ENCODE results near the gene AKAP13. TPM values are rescaled to one million over a fixed set of nuclear protein-coding genes. Genes with fewer than 3 reads are reported as not detected.

Gene AKAP13
- total and polyA plus RNA-seq, 2 donors (not counting 1 experiment from before 2014, with no cell fraction given), result 73.8 to 358 TPM

GRCh38 chr15:85541744-85542143 lies 161.3 kb downstream of the AKAP13 start:
- Histone ChIP-seq H3K4me2 (replicated peaks; ENCODE audit: low read depth, low read length, poor library complexity, severe bottlenecking) (peak overlapping the region; percentile 4), H3K4me1 (ENCODE audit: control insufficient read depth in 2 of 2, insufficient read depth in 2 of 2, low read length in 2 of 2) (peaks cover 58 to 66% of the 10 kb centered on the region in 2 donors), H4K20me1 (ENCODE audit: control insufficient read depth, insufficient read depth, low read length, poor library complexity, severe bottlenecking) (peaks cover 13% of the 10 kb centered on the region), H2AFZ (ENCODE audit: insufficient read depth, low read depth, low read length, poor library complexity, severe bottlenecking) (no peak overlapping the region), H3K36me3 (replicated peaks in 1 of 2; ENCODE audit: control extremely low read depth in 1 of 2, control insufficient read depth in 1 of 2, extremely low read depth in 1 of 2, insufficient read depth in 2 of 2, low read length in 1 of 2) (peaks cover 10 to 16% of the 10 kb centered on the region in 2 experiments), H3K79me2 (ENCODE audit: control insufficient read depth, insufficient read depth, low read length) (peaks cover 66% of the 10 kb centered on the region), H3K9ac (ENCODE audit: low read length) (no peak overlapping the region), H3K9me3 (ENCODE audit: control extremely low read depth in 1 of 3, control insufficient read depth in 2 of 3, insufficient read depth in 1 of 3, low read length in 2 of 3) (no peaks in the 10 kb centered on the region), H3K27me3 (replicated peaks in 1 of 4; ENCODE audit: control extremely low read depth in 1 of 4, control insufficient read depth in 3 of 4, insufficient read depth in 4 of 4, low read length in 3 of 4) (no peaks in the 10 kb centered on the region), H3K27ac (ENCODE audit: low read length in 2 of 2) (no peak overlapping the region), H3K4me3 (ENCODE audit: control extremely low read depth in 1 of 5, extremely low read depth in 1 of 5, insufficient read depth in 1 of 5, low read depth in 2 of 5, low read length in 4 of 5) (no peak overlapping the region)
- ChIA-PET POLR2A (no interaction called here), CTCF (interaction anchor here (0.8 to 1.4 kb wide), 3 partner anchors 10 to 245 kb away, joined by 3 to 5 read pairs (median 3); no protein-coding TSS in a partner anchor)
- 78% methylated on average over 1 of the region's 1 CpG for WGBS (ENCODE audit: insufficient coverage)
- intact Hi-C loops (cut with micrococcal nuclease), result loop anchor here (5.0 kb wide), 1 partner anchor 34 kb away; no protein-coding TSS in a partner anchor
- Mint-ChIP-seq H3K4me1 (peaks cover 71% of the 10 kb centered on the region), H3K9me3 (ENCODE audit: insufficient read depth) (no peaks in the 10 kb centered on the region), H3K27ac (peak overlapping the region; percentile 39), H3K4me3 (no peak overlapping the region), H3K27me3 (no peaks in the 10 kb centered on the region)
- TF ChIP-seq CTCF (IDR thresholded peaks at IDR 0.05) (no peak), EZH2 (IDR thresholded peaks at IDR 0.05; ENCODE audit: borderline replicate concordance, insufficient read depth, low read depth, low read length, poor library complexity, severe bottlenecking) (no peak)
- ATAC-seq (ENCODE audit: low read depth) (no peak), DNase-seq (no peak)

- Histone ChIP-seq H3K4me3 (ENCODE audit: control extremely low read depth in 1 of 5, extremely low read depth in 1 of 5, insufficient read depth in 1 of 5, low read depth in 2 of 5, low read length in 4 of 5) (no peak overlapping the region), H3K4me1 (ENCODE audit: control insufficient read depth in 2 of 2, insufficient read depth in 2 of 2, low read length in 2 of 2) (peaks cover 54 to 63% of the 10 kb centered on the region in 2 donors), H2AFZ (ENCODE audit: insufficient read depth, low read depth, low read length, poor library complexity, severe bottlenecking) (no peak overlapping the region), H3K9ac (ENCODE audit: low read length) (no peak overlapping the region), H3K79me2 (ENCODE audit: control insufficient read depth, insufficient read depth, low read length) (peaks cover 67% of the 10 kb centered on the region), H3K9me3 (ENCODE audit: control extremely low read depth in 1 of 3, control insufficient read depth in 2 of 3, insufficient read depth in 1 of 3, low read length in 2 of 3) (no peaks in the 10 kb centered on the region), H4K20me1 (ENCODE audit: control insufficient read depth, insufficient read depth, low read length, poor library complexity, severe bottlenecking) (peaks cover 17% of the 10 kb centered on the region), H3K27ac (ENCODE audit: low read length in 2 of 2) (no peak overlapping the region), H3K4me2 (replicated peaks; ENCODE audit: low read depth, low read length, poor library complexity, severe bottlenecking) (peak overlapping the region; percentile 53), H3K27me3 (replicated peaks in 1 of 4; ENCODE audit: control extremely low read depth in 1 of 4, control insufficient read depth in 3 of 4, insufficient read depth in 4 of 4, low read length in 3 of 4) (no peaks in the 10 kb centered on the region), H3K36me3 (replicated peaks in 1 of 2; ENCODE audit: control extremely low read depth in 1 of 2, control insufficient read depth in 1 of 2, extremely low read depth in 1 of 2, insufficient read depth in 2 of 2, low read length in 1 of 2) (peaks cover 10 to 16% of the 10 kb centered on the region in 2 experiments)
- H3K4me3 Mint-ChIP-seq, result peak overlapping the region; percentile 40
- ATAC-seq (ENCODE audit: low read depth) (no peak), DNase-seq (no peak)
- 85% methylated on average over 2 of the region's 3 CpGs for WGBS (ENCODE audit: insufficient coverage)
- CTCF ChIA-PET, result interaction anchor here (0.8 to 1.8 kb wide), 4 partner anchors 9 to 246 kb away, joined by 3 to 7 read pairs (median 3); no protein-coding TSS in a partner anchor
- H3K27ac Mint-ChIP-seq, result peak overlapping the region; percentile 78
- no peaks in the 10 kb centered on the region for H3K27me3 Mint-ChIP-seq
- no peaks in the 10 kb centered on the region for H3K9me3 Mint-ChIP-seq (ENCODE audit: insufficient read depth)
- intact Hi-C loops (cut with micrococcal nuclease), result loop anchor here (5.0 kb wide), 1 partner anchor 35 kb away; no protein-coding TSS in a partner anchor
- POLR2A ChIA-PET, result no interaction called here
- no peak for TF ChIP-seq CTCF (IDR thresholded peaks at IDR 0.05)
- no peak for TF ChIP-seq EZH2 (IDR thresholded peaks at IDR 0.05; ENCODE audit: borderline replicate concordance, insufficient read depth, low read depth, low read length, poor library complexity, severe bottlenecking)
- H3K4me1 Mint-ChIP-seq, result peaks cover 70% of the 10 kb centered on the region
Measured at GRCh38 chr15:85542488-85542887, 162.1 kb downstream of the AKAP13 start.

Data from B cell (primary cell).